Prostate gland (tissue), 2 donors: ENCODE results near the gene TAF8.

Source experiments
- POLR2A ChIP-seq: fragments of 450-650 bp; IDR thresholded peaks from one replicate; pipeline ENCODE4 v1.6.1; 2016; ENCODE audit warnings: antibody characterized with exemption, mild to moderate bottlenecking
- TF ChIP-seq, protein P1 (sequence below), 4 experiments: fragments of 200-600 bp in 2 of 4; fragments of 450-650 bp in 2 of 4; sonication (generic) in 2 of 4; IDR thresholded peaks; 1 replicate in 3 of 4; 2 replicates in 1 of 4; pipeline ENCODE4 v1.5.1; 2016 to 2019; ENCODE audit warnings: antibody characterized with exemption in 4 of 4, mild to moderate bottlenecking in 2 of 4, moderate library complexity in 2 of 4

- TF ChIP-seq, protein P1, sequence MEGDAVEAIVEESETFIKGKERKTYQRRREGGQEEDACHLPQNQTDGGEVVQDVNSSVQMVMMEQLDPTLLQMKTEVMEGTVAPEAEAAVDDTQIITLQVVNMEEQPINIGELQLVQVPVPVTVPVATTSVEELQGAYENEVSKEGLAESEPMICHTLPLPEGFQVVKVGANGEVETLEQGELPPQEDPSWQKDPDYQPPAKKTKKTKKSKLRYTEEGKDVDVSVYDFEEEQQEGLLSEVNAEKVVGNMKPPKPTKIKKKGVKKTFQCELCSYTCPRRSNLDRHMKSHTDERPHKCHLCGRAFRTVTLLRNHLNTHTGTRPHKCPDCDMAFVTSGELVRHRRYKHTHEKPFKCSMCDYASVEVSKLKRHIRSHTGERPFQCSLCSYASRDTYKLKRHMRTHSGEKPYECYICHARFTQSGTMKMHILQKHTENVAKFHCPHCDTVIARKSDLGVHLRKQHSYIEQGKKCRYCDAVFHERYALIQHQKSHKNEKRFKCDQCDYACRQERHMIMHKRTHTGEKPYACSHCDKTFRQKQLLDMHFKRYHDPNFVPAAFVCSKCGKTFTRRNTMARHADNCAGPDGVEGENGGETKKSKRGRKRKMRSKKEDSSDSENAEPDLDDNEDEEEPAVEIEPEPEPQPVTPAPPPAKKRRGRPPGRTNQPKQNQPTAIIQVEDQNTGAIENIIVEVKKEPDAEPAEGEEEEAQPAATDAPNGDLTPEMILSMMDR (IDR thresholded peaks at IDR 0.05) = no peak
- no peak for TF ChIP-seq POLR2A
Observed at GRCh38 chr6:42053601-42054000, 3.3 kb downstream of the TAF8 start.
